ENCODE measurements around the gene USP10.

The USP10 gene

DNA sequence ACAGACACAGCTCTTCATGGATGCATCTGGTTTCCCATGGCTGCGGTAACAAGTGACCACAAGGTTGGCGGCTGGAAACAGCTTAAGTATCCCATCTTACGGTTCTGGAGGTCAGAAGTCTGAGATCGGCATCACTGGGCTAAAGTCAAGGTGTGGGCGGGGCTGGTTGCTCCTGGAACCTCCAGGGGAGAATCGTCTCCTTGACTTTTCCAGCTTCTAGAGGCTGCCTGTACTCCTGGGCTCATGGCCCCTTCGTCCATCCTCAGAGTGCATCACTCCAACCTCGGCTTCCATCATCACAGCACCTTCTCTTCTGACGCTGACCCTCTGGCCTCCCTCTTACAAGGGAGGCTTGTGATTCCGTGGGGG lies 107.1 kb downstream of the USP10 start (continued):
- no peak for TF ChIP-seq PRDM10 (tag by site-specific recombination; IDR thresholded peaks at IDR 0.05)
- no peak for TF ChIP-seq ZNF660 (tag by site-specific recombination; IDR thresholded peaks at IDR 0.05)
- TF ChIP-seq TRIM28 (IDR thresholded peaks at IDR 0.05; ENCODE audit: borderline replicate concordance, low read length), result no peak; the same call in 1 of the 2 replicates
- no peak for TF ChIP-seq ZNF121 (tag by site-specific recombination; IDR thresholded peaks at IDR 0.05)
- no peak for TF ChIP-seq ZNF416 (tag by site-specific recombination; IDR thresholded peaks at IDR 0.05)

DNA sequence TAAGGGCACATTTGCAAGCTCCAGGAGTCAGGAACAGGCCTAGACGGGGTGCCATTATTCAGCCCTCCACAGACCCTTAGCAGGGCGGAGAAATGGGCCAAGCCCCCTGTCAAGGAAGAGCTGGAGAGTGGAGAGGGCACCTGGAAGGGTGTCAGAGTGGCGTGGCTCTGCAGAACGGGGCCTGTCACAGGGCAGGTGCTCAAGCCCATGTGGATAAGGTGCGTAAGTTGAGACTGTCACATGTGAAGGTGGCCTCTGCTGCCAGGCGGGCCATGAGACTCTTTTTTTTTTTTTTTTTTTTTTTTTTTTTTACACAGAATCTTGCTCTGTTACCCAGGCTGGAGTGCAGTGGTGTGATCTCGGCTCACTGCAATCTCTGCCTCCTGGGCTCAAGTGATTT lies 108.0 kb downstream of the USP10 start:
- H3K36me3 ChIP-seq (ENCODE audit: control insufficient read depth in 2 of 2, insufficient read depth in 1 of 2, low read length in 2 of 2), result no peaks in the 10 kb centered on the region
- POLR2A ChIA-PET, result no interaction called here
- H3K4me1 ChIP-seq (ENCODE audit: control insufficient read depth, insufficient read depth, low read length), result no peaks in the 10 kb centered on the region
- H3K4me3 ChIP-seq (ENCODE audit: low read depth, low read length), result no peak overlapping the region
- H3K9me3 ChIP-seq (ENCODE audit: control insufficient read depth, insufficient read depth, low read depth, low read length), result no peaks in the 10 kb centered on the region
- no peak overlapping the region for H3K27ac ChIP-seq (ENCODE audit: extremely low read depth, low read depth, low read length)
- TF ChIP-seq YY1 (tag by site-specific recombination; IDR thresholded peaks at IDR 0.05) (no peak), ZNF426 (tag by site-specific recombination; IDR thresholded peaks at IDR 0.05) (no peak), ZNF341 (tag by site-specific recombination; IDR thresholded peaks at IDR 0.05; ENCODE audit: low read depth) (no peak), HOXC10 (CRISPR knock-in tag; IDR thresholded peaks at IDR 0.05) (no peak), ZNF155 (tag by site-specific recombination; IDR thresholded peaks at IDR 0.05) (no peak), HOXA7 (CRISPR knock-in tag; IDR thresholded peaks at IDR 0.05; ENCODE audit: borderline replicate concordance) (no peak), MZF1 (tag by site-specific recombination; IDR thresholded peaks at IDR 0.05; ENCODE audit: borderline replicate concordance) (no peak), RBAK (tag by site-specific recombination; IDR thresholded peaks at IDR 0.05) (no peak), HOXD13 (CRISPR knock-in tag; IDR thresholded peaks at IDR 0.05; ENCODE audit: borderline replicate concordance) (no peak), ZNF843 (tag by site-specific recombination; IDR thresholded peaks at IDR 0.05) (no peak), ZNF239 (tag by site-specific recombination; IDR thresholded peaks at IDR 0.05) (no peak)
- CTCF ChIA-PET, result interaction anchor here (1.1 kb wide), 1 partner anchor 12 kb away, joined by 3 read pairs; the partner anchor contains the start of gene CRISPLD2

DNA sequence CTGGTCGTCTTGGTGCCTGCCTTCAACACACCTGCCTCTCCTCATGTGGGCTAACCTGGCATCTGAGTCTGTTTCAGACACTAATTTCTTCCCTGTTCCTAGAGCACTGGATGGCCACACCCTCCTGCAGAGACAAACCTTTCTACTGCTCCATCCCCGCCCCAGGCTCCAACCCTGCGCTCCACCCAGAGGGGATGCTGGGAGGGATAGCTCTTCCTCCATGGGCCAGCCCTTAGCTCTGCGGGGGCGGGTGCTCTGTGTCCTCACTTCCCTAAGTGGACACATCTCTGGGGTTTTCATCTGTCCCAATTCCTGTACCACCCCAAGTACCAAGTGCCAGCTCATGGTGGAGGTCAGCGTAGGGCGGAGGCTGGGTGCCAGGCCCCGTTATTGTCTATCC lies 109.0 kb downstream of the USP10 start:
- H3K27ac ChIP-seq (ENCODE audit: extremely low read depth, low read depth, low read length), result no peak overlapping the region
- no peak overlapping the region for H3K4me3 ChIP-seq (ENCODE audit: low read depth, low read length)
- H3K36me3 ChIP-seq (ENCODE audit: control insufficient read depth in 2 of 2, insufficient read depth in 1 of 2, low read length in 2 of 2), result no peaks in the 10 kb centered on the region
- ChIA-PET CTCF (interaction anchor here (1.1 kb wide), 1 partner anchor 11 kb away, joined by 3 read pairs; the partner anchor contains the start of gene CRISPLD2), POLR2A (interaction anchor here (1.5 kb wide), 1 partner anchor 11 kb away, joined by 5 read pairs; the partner anchor contains the start of gene CRISPLD2)
- no peaks in the 10 kb centered on the region for H3K9me3 ChIP-seq (ENCODE audit: control insufficient read depth, insufficient read depth, low read depth, low read length)
- H3K4me1 ChIP-seq (ENCODE audit: control insufficient read depth, insufficient read depth, low read length), result no peaks in the 10 kb centered on the region
- TF ChIP-seq SCRT2 (tag by site-specific recombination; IDR thresholded peaks at IDR 0.05) (no peak), KLF16 (tag by site-specific recombination; IDR thresholded peaks at IDR 0.05) (no peak), ZNF292 (tag by site-specific recombination; IDR thresholded peaks at IDR 0.05; ENCODE audit: borderline replicate concordance, low read depth) (no peak), KLF1 (tag by site-specific recombination; IDR thresholded peaks at IDR 0.05) (peak; percentile 55), GFI1B (tag by site-specific recombination; IDR thresholded peaks at IDR 0.05) (no peak), ZNF48 (tag by site-specific recombination; IDR thresholded peaks at IDR 0.05) (no peak), ZNF610 (tag by site-specific recombination; IDR thresholded peaks at IDR 0.05; ENCODE audit: borderline replicate concordance) (no peak)

All from HEK293 (cell line).